GM18870 (cell line): Measurements from ENCODE around the gene ATP2C2.
"Not testable (repeated sequence)": the region's sequence is repeated elsewhere in the genome, so short reads cannot be mapped to it uniquely, and the experiment has no call there.

Experiments
- ATAC-seq: cut with Tn5 transposase; IDR thresholded peaks from one replicate; pipeline ENCODE4 v1.9.1; 2021; ENCODE audit warnings: moderate library complexity; ENCODE audit not compliant: unreplicated experiment

Gene ATP2C2

DNA sequence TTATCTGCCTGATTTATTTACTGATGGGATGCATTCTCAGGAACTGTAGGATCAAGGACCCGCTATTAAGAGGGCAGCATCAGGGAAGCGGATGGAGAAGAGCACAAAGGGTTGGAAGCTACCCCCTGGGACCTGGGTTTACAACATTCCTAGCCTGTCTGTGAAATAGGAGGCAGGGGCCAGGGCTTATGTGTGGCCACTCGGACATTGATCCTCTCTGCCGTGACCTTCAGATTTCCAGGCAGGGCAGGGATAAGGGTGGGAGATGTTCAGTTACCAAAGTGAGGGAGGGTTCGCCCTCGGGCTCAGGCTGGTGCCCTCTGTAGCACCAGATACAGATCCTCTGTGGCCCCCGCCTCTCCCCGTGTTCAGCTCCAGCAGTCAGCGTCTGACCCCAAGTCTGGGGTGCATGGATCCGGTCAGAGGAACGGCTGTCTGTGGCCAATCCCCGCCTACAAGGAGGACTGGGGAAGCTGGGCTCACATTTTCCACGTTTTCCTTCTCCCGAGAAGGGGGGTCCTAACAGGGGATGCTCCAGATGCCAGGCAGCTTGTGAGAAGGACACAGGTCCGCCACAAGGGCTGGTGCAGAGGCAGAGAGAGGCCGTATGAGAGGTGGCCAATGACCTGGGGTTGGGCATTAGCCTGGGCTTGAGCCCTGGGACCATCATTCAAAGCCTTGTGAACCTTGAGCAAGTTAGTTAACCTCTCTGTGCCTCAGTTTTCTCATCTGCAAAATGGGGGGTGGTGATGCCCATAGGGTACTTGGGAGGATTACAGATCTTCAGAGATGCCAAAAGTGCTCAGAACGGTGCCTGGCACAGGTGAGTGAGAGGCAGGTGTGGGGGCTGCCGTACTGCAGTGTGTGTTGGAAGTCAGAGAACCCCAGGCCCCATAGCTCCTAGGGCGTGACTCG, 48.3 kb downstream of the ATP2C2 start:
- no peak for ATAC-seq

DNA sequence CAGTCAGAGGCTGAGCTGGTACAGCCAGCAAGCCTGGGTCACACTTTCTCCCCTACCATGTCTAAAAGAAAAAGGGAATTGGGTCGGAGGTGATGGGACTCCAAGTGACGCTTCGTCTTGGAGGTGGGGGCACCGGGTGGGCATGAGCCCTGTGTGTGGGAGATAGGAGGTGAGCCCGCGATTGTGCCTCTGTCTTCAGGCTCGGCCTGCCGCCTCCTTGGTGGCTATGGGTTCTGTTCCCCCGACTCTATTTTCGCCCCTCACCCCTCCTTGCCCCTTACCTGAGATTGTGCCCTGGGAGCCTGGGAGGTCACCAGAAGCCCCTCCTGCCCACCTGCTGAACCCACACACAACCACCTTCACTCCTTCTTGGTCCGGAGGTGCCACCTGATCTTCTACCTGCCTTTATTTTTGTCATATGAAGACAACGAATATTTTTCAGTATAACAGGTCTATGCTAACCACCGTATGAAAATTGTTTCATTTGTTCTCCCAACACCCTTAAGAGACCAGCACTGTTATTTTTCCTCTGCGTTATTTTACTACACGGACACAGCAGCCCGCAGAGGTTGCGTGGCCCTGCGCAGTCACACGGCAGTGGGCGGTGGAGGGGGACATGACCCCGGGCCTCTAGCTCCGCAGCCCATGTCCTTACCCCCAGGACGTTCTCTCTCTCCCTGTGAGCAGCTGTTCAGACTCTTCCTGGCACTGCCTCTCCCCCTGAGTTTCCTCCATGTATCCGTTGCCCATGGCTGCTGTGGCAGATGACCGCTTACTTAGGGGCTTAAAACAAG, 49.9 kb downstream of the ATP2C2 start:
- no peak for ATAC-seq

DNA sequence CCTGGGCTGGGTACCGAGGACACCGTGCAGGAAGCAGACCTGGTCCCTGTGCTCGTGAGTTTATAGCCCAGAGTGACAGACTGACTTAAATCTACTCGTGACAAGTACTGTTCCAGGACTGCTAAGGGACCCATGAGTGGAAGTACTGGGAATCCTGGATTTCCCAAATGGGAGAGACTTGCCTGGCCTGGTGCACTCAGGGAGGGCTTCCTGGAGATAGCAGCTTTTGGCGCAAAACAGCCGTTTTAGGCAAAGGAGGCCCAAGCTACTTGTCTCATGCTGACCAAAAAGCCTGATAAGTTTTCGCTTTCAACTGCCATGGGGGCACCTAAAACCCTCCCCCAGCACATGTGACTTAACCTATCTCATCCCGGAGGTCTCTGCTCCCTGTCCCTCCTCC, 51.4 kb downstream of the ATP2C2 start:
- ATAC-seq, result no peak

GRCh38 chr16:84420556-84420955, 52.2 kb downstream of the ATP2C2 start:
- not testable (repeated sequence) for ATAC-seq

DNA sequence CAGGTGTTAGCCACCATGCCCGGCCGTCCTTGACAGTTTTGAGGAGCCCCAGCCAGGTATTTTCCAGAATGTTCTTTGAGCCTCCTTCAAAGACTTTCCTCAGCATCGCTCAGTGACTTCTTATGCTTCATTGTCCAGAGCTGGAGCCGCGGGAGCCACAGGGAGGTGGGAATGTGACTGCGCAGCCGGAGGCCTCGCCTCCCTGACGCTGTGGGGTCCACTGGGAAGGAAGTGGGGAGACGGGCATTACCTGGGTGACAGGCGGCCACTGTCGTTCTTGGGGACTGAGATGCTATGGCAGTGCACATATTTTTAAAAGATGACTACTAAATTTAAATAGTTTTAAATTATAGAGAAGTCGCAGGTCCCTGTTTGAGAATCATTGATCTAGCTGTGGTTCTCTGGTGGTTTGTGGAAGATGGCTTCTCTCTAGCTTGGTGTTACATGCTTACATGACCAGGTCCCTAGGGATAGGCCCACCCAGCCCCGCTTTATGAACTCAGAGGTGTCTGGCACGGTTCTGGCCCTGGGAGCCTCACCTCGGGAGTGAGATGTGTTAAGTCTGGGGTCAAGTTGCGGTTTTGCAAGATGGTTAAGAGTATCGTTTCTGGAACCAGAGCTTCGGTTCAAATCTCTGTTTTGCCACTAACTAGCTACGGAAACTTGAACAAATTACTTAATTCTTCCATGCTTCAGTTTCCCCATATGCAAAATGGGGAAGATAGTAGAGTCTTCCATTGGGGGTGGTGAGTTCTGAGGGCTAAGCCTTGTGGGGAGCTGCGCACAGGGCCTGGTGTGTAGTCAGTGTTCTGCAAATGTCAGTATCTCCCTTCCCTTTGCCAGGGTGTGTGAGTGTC, 53.0 kb downstream of the ATP2C2 start:
- ATAC-seq, result no peak

- no peak for ATAC-seq
These were observed 53.5 kb downstream of the ATP2C2 start for GRCh38 chr16:84421938-84422220.

GRCh38 chr16:84423416-84423837, 55.1 kb downstream of the ATP2C2 start:
- no peak for ATAC-seq

DNA sequence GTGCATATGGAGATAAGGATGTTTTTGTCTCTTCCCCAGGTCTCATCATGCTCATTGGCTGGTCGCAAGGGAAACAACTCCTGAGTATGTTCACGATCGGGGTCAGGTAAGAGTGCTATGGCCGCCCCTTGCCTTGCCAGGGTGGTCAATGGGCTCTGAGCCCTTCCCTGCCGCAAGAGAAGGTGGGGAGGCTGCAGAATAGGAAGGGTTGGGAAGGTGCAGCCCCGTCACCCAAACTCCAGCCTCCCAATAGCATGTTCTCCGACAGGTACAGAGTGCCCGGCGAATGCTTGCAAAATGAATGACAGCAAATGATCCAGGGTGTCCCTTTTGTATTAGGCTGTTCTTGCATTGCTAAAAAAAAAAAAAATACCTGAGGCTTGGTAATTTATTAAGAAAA, 57.4 kb downstream of the ATP2C2 start:
- no peak for ATAC-seq

DNA sequence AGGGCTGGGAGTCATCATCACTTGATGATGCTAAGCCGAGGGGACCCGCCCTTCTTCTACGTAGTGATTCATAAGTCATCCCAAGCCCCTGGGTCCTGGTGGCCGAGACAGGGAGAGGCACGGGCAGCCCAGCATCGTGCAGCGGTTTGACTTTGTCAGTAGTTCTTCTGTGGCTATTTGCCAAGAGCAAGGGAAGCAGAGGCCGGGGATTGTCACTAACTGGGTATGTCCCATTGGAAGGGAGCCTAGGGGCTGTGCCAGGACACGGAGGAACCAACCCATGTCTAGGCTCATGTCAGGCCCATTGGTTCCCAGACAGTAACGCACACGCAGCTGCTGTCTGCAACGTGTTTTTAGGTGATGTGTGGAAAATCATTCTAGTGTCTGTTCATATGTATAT, 58.5 kb downstream of the ATP2C2 start:
- no peak for ATAC-seq

DNA sequence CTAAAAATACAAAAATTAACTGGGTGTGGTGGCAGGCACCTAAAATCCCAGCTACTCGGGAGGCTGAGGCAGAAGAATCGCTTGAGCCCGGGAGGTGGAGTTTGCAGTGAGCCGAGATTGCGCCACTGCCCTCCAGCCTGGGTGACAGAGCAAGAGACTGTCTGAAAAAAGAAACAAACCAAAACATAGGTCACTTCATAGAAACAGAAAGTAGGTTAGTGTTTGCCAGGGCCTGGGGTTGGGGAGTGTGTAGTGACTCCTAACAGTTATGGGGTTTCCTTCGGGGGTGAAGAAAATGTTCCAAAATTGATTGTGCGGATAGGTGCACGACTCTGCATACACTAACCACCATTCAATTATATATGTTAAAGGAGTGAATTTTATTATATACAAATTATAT, 59.2 kb downstream of the ATP2C2 start:
- no peak for ATAC-seq

- no peak for ATAC-seq
These were observed 62.5 kb downstream of the ATP2C2 start for GRCh38 chr16:84430860-84431259.

DNA sequence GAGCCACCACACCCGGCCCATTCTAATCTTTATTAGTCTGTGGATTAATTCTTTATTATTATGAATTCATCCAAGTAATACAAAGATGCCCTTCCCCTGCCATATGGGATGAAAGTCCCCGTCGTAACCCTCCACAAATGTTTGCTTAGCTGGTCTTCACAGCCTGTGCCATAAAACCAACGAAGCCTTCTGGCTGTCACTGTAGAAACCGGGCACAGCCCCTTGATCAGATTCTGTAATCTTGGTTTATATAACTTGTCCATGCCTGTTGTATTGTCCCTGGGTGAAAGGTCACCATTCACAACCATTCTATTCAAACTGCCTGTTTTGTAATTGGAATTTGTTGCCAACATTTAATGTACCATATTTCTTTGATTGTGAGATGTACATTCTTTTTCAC, 66.5 kb downstream of the ATP2C2 start:
- ATAC-seq, result no peak

DNA sequence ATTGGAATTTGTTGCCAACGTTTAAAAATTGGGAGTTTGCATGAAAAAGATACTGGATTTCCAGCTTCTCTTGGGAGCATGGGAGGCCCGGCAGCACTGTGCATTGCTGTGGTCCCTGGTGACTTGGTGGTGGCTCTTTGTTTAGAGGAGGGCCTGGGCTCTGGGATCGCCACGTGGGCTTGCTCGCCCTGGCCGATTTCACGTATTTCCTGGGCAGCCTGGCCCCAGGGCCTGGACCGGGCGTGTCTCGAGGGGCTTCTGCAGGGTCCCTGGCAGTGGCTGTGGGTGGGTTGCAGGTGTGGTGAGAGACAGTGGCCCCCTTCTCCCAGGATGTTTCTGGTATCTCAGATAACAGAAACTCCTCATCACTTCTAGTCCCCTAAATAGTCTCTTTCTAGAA, 67.9 kb downstream of the ATP2C2 start:
- ATAC-seq, result no peak

DNA sequence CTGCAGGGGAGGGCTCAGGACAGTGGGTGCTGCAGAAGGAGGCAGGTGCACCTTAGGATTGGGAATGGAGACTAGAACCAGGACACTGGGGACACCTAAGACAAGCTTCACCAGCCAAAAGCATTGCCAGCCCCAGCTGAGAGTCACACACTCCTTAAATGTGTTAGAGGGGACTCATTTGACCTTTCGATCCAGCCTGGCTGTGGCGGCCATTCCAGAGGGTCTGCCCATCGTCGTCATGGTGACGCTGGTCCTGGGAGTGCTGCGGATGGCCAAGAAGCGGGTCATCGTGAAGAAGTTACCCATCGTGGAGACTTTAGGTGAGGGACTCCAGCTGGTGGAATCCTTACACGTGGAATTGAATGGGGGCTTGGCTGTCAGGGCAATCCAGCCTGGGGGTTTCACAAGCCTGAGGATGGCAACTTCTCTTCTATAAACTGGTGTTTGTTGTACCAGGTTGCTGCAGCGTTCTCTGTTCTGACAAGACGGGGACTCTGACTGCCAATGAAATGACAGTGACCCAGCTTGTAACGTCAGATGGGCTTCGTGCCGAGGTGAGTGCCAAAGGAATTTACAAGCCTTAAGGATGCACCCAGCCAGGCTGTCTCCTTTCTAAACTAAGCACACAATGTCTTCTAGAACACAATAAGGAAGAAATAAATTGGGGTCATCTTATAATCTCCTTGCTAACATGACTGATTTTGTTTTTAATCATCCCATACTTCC, 70.8 kb downstream of the ATP2C2 start:
- no peak for ATAC-seq

DNA sequence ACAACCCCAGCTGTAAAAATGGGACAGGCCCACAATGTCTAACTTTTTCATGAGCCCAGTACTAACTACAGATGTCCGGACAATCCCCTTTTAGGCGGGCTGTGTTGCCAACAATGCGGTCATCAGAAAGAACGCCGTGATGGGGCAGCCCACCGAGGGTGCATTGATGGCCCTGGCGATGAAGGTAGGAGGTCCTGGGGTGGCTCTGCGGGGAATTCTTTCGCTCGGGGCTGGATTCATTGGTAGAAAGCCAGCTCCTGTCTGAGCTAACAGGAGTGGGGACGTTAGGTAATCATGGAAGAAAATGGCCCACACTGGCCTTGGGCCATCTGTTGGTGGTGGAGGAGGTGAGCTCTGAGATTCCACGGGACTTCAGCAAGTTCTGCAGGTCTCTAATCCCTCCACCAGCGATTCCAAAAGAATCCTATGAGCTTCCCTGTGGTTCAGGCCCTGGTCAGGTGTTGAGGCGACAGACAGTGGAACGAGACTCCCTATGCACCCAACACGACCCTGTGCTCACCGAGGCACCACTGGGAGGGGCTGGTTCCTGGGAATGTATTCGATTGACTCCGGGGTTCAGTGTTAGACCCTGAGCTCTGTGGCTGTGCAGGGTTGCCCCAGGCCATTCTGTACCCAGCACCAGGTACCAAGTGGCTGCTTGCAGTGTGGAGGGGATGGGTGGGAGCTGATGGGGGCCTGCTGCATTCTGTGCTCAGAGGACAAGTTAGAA, 74.2 kb downstream of the ATP2C2 start:
- ATAC-seq, result no peak

GRCh38 chr16:84443166-84443802, 74.9 kb downstream of the ATP2C2 start:
- ATAC-seq, result no peak

DNA sequence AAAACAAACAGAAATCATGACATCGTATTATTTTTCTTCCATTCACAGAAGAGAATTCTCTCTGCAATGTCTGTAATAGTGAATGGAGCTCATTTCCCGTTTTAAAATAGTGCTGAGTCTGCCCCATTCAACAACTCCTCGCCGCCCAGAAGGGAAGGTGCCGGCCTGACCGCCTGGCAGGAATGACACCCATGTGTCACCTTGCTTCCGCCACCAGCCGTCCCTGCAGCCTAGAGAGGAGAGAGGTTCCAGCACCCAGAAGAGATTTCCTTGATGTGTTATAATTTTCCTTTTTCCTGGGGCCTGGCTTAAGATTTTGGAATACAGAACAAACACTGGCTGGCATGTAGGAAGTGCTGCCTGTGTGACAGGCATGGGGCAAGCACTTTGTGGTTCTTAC, 76.1 kb downstream of the ATP2C2 start:
- ATAC-seq, result no peak

DNA sequence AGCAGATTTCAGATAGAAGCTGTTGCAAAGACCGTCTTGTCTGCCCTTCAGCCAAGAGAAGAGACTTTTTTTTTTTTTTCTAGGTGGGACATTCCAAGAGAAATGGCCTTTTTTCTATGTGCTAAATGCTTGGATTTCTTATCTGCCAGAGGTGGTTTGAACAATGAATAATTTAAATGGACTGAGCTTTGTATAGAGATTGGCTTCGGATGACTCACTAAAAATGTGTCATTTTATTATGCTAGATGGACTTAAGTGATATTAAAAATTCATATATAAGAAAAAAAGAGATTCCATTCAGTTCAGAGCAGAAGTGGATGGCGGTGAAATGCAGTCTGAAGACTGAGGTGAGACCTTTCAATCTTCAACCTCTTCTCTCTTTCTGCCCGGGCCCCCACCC, 77.7 kb downstream of the ATP2C2 start:
- ATAC-seq, result no peak

DNA sequence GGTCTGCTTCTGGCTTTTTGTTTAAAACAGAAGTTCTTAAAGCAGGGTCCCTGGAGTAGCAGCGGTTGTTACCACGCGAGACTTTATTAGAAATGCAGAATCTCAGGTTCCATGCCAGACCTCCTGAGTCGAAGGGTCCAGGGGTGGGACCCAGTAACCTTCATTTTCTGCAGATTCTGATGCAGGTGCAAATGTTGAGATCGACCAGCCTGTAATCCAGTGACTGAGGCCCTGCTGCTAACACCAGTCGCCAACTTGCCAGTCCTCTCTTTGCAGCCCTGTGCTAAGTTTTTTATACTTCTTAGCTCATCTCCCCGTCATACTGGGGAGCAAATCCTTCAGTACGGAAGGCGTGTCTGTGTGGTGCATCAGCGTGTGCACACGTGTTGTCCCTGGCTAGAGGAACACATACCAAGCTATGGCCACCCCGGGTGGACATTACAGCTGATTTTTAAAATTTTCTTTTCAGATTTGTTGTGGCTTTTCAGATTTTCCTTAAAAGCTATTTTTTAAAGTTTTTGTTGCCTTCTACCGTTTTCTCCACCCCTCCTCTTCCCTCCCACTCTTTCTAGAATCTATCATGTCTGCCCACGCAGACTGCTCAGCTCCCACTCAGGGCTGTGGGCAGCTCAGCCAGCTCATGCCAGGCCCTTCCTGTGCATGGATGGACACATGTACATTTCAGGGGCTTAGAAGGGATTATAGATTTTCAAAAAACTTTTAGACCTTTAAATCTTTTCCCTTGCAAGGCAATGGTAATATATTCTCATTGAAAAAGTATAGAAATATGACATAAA, 78.5 kb downstream of the ATP2C2 start:
- ATAC-seq, result no peak
